K562 (cell line): ENCODE data around the gene PRKX. TPM values are rescaled to one million over a fixed set of nuclear protein-coding genes. Genes with fewer than 3 reads are reported as not detected.

Source experiments
- FOXK1 ChIP-seq: sonication (generic); formaldehyde crosslinking; IDR thresholded peaks from 2 replicates; pipeline ENCODE4 v1.8.0; 2022; ENCODE audit warnings: missing genetic modification reagents, mild to moderate bottlenecking, borderline replicate concordance
- RBM39 ChIP-seq: fragments of 200-400 bp; formaldehyde crosslinking; optimal IDR thresholded peaks from 2 replicates; pipeline ENCODE3; 2018; ENCODE audit warnings: low read depth, low read length
- ZNF263 ChIP-seq: sonication (generic); formaldehyde crosslinking; IDR thresholded peaks from 2 replicates; pipeline ENCODE4 v1.8.0; 2022; ENCODE audit warnings: mild to moderate bottlenecking, missing genetic modification reagents, borderline replicate concordance
- polyA plus RNA-seq, 8 experiments: library from polyadenylated mRNA; depleted of rRNA in 4 of 8; stranded (reverse) in 5 of 8; unstranded in 3 of 8; fragments of >200 nt; fragmentation: Nextera tagmentation in 2 of 8; fragmentation: Illumina TruSeq in 1 of 8; extraction: Ambion mirVana in 2 of 8; extraction: Trizol in 1 of 8; gene quantifications; 2 replicates each; pipeline versions ENCODE4 v1.2.1 to v1.2.3, GENCODE V29; 2011 to 2014; ENCODE audit warnings: inconsistent platforms in 1 of 8, missing spikeins in 1 of 8
- total RNA-seq, 7 experiments: library from RNA; depleted of rRNA in 6 of 7; stranded (reverse); fragments of >200 nt in 6 of 7; fragmentation: Illumina TruSeq in 2 of 7; extraction: Trizol in 2 of 7; gene quantifications; 2 replicates each; pipeline versions ENCODE4 v1.2.1 to v1.2.3, GENCODE V29; 2011 to 2021; ENCODE audit warnings: low replicate concordance in 1 of 7
- TF ChIP-seq, protein P1 (sequence below): fragments of 450-650 bp; IDR thresholded peaks from 2 replicates; pipeline ENCODE4 v1.6.1; 2016; ENCODE audit warnings: low read depth

PRKX gene
- total and polyA plus RNA-seq, 9 of the 15 experiments (the other 6 are each of a cell fraction or from before 2014, with no cell fraction given), result 3.3 to 29.4 (median 23.7) TPM

DNA sequence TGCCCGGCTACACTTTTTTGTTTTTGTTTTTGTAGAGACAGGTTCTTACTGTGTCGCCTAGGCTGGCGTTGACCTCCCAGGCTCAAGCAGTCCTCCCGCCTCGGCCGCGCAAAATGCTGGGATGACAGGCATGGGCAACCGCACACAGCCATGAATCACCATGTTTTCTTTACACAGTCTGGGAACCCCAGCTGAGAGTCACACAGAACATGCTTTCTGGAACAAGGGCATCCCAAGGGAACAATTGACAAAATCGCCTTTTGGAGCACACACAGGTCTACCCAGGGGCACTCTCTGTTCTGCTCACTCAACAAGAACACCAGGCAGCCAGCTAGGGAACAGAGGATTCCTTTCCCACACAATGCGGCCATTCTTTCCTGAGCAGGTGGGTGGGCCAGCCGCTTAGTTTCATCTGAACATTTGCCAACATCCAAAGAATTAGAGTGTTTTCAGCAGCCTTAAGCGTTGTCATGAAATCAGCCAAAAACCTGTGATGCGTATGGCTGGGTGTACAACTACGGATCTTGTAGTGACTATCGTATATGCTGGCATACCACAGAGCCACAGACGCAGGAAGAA, 15.7 kb downstream of the PRKX start (continued):
- TF ChIP-seq, protein P1, sequence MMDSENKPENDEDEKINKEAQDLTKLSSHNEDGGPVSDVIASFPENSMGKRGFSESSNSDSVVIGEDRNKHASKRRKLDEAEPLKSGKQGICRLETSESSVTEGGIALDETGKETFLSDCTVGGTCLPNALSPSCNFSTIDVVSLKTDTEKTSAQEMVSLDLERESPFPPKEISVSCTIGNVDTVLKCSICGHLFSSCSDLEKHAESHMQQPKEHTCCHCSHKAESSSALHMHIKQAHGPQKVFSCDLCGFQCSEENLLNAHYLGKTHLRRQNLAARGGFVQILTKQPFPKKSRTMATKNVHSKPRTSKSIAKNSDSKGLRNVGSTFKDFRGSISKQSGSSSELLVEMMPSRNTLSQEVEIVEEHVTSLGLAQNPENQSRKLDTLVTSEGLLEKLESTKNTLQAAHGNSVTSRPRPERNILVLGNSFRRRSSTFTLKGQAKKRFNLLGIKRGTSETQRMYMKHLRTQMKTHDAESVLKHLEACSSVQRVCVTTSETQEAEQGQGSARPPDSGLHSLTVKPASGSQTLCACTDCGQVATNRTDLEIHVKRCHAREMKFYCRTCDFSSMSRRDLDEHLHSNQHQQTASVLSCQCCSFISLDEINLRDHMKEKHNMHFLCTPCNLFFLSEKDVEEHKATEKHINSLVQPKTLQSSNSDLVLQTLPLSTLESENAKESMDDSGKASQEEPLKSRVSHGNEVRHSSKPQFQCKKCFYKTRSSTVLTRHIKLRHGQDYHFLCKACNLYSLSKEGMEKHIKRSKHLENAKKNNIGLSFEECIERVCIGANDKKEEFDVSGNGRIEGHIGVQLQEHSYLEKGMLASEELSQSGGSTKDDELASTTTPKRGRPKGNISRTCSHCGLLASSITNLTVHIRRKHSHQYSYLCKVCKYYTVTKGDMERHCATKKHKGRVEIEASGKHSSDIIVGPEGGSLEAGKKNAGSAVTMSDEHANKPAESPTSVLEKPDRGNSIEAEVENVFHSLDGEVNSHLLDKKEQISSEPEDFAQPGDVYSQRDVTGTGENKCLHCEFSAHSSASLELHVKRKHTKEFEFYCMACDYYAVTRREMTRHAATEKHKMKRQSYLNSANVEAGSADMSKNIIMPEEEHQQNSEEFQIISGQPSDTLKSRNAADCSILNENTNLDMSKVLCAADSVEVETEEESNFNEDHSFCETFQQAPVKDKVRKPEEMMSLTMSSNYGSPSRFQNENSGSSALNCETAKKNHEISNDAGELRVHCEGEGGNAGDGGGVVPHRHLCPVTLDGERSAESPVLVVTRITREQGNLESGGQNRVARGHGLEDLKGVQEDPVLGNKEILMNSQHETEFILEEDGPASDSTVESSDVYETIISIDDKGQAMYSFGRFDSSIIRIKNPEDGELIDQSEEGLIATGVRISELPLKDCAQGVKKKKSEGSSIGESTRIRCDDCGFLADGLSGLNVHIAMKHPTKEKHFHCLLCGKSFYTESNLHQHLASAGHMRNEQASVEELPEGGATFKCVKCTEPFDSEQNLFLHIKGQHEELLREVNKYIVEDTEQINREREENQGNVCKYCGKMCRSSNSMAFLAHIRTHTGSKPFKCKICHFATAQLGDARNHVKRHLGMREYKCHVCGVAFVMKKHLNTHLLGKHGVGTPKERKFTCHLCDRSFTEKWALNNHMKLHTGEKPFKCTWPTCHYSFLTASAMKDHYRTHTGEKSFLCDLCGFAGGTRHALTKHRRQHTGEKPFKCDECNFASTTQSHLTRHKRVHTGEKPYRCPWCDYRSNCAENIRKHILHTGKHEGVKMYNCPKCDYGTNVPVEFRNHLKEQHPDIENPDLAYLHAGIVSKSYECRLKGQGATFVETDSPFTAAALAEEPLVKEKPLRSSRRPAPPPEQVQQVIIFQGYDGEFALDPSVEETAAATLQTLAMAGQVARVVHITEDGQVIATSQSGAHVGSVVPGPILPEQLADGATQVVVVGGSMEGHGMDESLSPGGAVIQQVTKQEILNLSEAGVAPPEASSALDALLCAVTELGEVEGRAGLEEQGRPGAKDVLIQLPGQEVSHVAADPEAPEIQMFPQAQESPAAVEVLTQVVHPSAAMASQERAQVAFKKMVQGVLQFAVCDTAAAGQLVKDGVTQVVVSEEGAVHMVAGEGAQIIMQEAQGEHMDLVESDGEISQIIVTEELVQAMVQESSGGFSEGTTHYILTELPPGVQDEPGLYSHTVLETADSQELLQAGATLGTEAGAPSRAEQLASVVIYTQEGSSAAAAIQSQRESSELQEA, result no peak
- TF ChIP-seq FOXK1 (no peak), ZNF263 (CRISPR knock-in tag) (peak; percentile 38; the same call in 1 of the 2 replicates), RBM39 (no peak)
